Vagina (tissue), 2 donors: ENCODE data around the gene FRMD4A. TPM values are rescaled to one million over a fixed set of nuclear protein-coding genes. Genes with fewer than 3 reads are reported as not detected.
"Not testable (repeated sequence)": the region's sequence is repeated elsewhere in the genome, so short reads cannot be mapped to it uniquely, and the experiment has no call there.

ENCODE experiments used
- DNase-seq, 2 donors: peaks; one replicate each; pipeline ENCODE4 v3.0.0-alpha.2; 2017; ENCODE audit errors: extremely low spot score in 2 of 2
- H3K27ac ChIP-seq: fragments of 200-600 bp; sonication (generic); one replicate; pipeline ENCODE4 v1.5.1; 2019
- H3K27me3 ChIP-seq: fragments of 200-600 bp; sonication (generic); one replicate; pipeline ENCODE4 v1.5.1; 2019
- H3K36me3 ChIP-seq, 2 donors: fragments of 200-600 bp; sonication (generic); one replicate each; pipeline ENCODE4 v1.5.1; 2017 to 2019
- H3K4me1 ChIP-seq: fragments of 200-600 bp; sonication (generic); one replicate; pipeline ENCODE4 v1.5.1; 2019
- H3K4me3 ChIP-seq, 2 donors: fragments of 200-600 bp; sonication (generic); 1 replicate in 1 of 2; 2 replicates in 1 of 2; pipeline ENCODE4 v1.5.1; 2016 to 2019
- H3K9me3 ChIP-seq: fragments of 200-600 bp; sonication (generic); one replicate; pipeline ENCODE4 v1.5.1; 2019
- CTCF ChIP-seq, 3 experiments: fragments of 450-650 bp in 2 of 3; fragments of 200-600 bp in 1 of 3; sonication (generic) in 1 of 3; IDR thresholded peaks; one replicate each; pipeline ENCODE4 v1.5.1; 2017 to 2019; ENCODE audit warnings: antibody characterized with exemption in 3 of 3, mild to moderate bottlenecking in 2 of 3, moderate library complexity in 2 of 3
- POLR2A ChIP-seq, 2 donors: fragments of 450-650 bp; IDR thresholded peaks; one replicate each; pipeline ENCODE4 v1.6.1; 2017; ENCODE audit warnings: antibody characterized with exemption in 2 of 2, mild to moderate bottlenecking in 2 of 2, moderate library complexity in 2 of 2
- POLR2AphosphoS5 ChIP-seq, 2 donors: sonication (generic); formaldehyde crosslinking; IDR thresholded peaks; one replicate each; pipeline ENCODE4 v1.9.0; 2017; ENCODE audit warnings: antibody characterized with exemption in 2 of 2, mild to moderate bottlenecking in 2 of 2, low read depth in 1 of 2; ENCODE audit not compliant: insufficient read depth in 1 of 2
- intact Hi-C: fragments of 100-400 bp; cut with DNase I; formaldehyde crosslinking; loops from one replicate; pipeline ENCODE4 v1.15.1; 2023
- total RNA-seq: library from RNA; depleted of rRNA; stranded (reverse); fragments of >200 nt; gene quantifications from one replicate; pipeline ENCODE4 v1.2.3, GENCODE V29; 2016

FRMD4A gene
- total RNA-seq, 1 donor from 2014 or later: 24.8 TPM

GRCh38 chr10:14052931-14053330 is 277.8 kb downstream of the FRMD4A start:
- no peak overlapping the region for H3K27ac ChIP-seq
- H3K9me3 ChIP-seq: no peaks in the 10 kb centered on the region
- intact Hi-C loops: no loop called here

GRCh38 chr10:14050598-14050997 is 280.1 kb downstream of the FRMD4A start:
- no peak for TF ChIP-seq POLR2A (IDR thresholded peaks at IDR 0.05)
- TF ChIP-seq CTCF (IDR thresholded peaks at IDR 0.05): no peak
- TF ChIP-seq POLR2AphosphoS5 (IDR thresholded peaks at IDR 0.05; ENCODE audit: insufficient read depth in 1 of 2, low read depth in 1 of 2): no peak
- no peak overlapping the region for H3K27ac ChIP-seq
- intact Hi-C loops: no loop called here

More at GRCh38 chr10:14052931-14053330, 277.8 kb downstream of the FRMD4A start:
- Histone ChIP-seq H3K27me3 (no peaks in the 10 kb centered on the region), H3K4me3 (no peak overlapping the region), H3K36me3 (no peaks in the 10 kb centered on the region), H3K4me1 (no peaks in the 10 kb centered on the region)
- TF ChIP-seq POLR2AphosphoS5 (IDR thresholded peaks at IDR 0.05; ENCODE audit: insufficient read depth in 1 of 2, low read depth in 1 of 2) (no peak), CTCF (IDR thresholded peaks at IDR 0.05) (no peak), POLR2A (IDR thresholded peaks at IDR 0.05) (no peak)
- DNase-seq: no peak

GRCh38 chr10:14048930-14049613 is 281.7 kb downstream of the FRMD4A start:
- no peak for TF ChIP-seq CTCF (IDR thresholded peaks at IDR 0.05)
- TF ChIP-seq POLR2A (IDR thresholded peaks at IDR 0.05): no peak
- TF ChIP-seq POLR2AphosphoS5 (IDR thresholded peaks at IDR 0.05; ENCODE audit: insufficient read depth in 1 of 2, low read depth in 1 of 2): no peak
- Histone ChIP-seq H3K4me3 (no peak overlapping the region), H3K4me1 (no peaks in the 10 kb centered on the region), H3K36me3 (no peaks in the 10 kb centered on the region), H3K27me3 (no peaks in the 10 kb centered on the region), H3K9me3 (no peaks in the 10 kb centered on the region), H3K27ac (no peak overlapping the region)
- intact Hi-C loops: no loop called here
- DNase-seq: no peak

More at GRCh38 chr10:14050598-14050997, 280.1 kb downstream of the FRMD4A start:
- H3K36me3 ChIP-seq: no peaks in the 10 kb centered on the region
- H3K4me3 ChIP-seq: no peak overlapping the region
- H3K9me3 ChIP-seq: no peaks in the 10 kb centered on the region
- no peaks in the 10 kb centered on the region for H3K27me3 ChIP-seq
- no peaks in the 10 kb centered on the region for H3K4me1 ChIP-seq
- DNase-seq: no peak

GRCh38 chr10:14047431-14047830 is 283.3 kb downstream of the FRMD4A start:
- no peaks in the 10 kb centered on the region for H3K9me3 ChIP-seq
- TF ChIP-seq POLR2AphosphoS5 (IDR thresholded peaks at IDR 0.05; ENCODE audit: insufficient read depth in 1 of 2, low read depth in 1 of 2): no peak
- TF ChIP-seq POLR2A (IDR thresholded peaks at IDR 0.05): no peak
- TF ChIP-seq CTCF (IDR thresholded peaks at IDR 0.05): no peak
- no peak for DNase-seq
- no peaks in the 10 kb centered on the region for H3K4me1 ChIP-seq
- H3K27me3 ChIP-seq: no peaks in the 10 kb centered on the region
- intact Hi-C loops: no loop called here
- H3K27ac ChIP-seq: no peak overlapping the region
- no peaks in the 10 kb centered on the region for H3K36me3 ChIP-seq
- no peak overlapping the region for H3K4me3 ChIP-seq

- H3K9me3 ChIP-seq, H3K36me3 ChIP-seq, intact Hi-C loops, H3K27me3 ChIP-seq, H3K4me3 ChIP-seq, DNase-seq: not testable (repeated sequence)
- Histone ChIP-seq H3K4me1 (peaks cover 27% of the 10 kb centered on the region), H3K27ac (peak overlapping the region; percentile 54)
These were observed 288.7 kb downstream of the FRMD4A start for GRCh38 chr10:14042051-14042450.
